HEK293 (cell line): ENCODE results near the gene CEP85.

Source experiments
- CTCF ChIA-PET: fragments of 350-600 bp; formaldehyde crosslinking; extraction: SDS; loops from one replicate; lab custom pipeline; 2021; ENCODE audit warnings: antibody characterized with exemption; lab: Yijun Ruan, JAX
- POLR2A ChIA-PET: fragments of 300-600 bp; formaldehyde crosslinking; extraction: SDS; loops from one replicate; lab custom pipeline; 2020; ENCODE audit warnings: antibody characterized with exemption, inconsistent platforms; lab: Yijun Ruan, JAX
- H3K27ac ChIP-seq: fragments of 200-500 bp; sonication (Bioruptor generic); 2 replicates; pipeline ENCODE4 v1.5.1; 2014; ENCODE audit warnings: low read depth, low read length, control low read depth, inconsistent platforms; ENCODE audit errors: extremely low read depth
- H3K36me3 ChIP-seq, 2 experiments: fragments of 200-500 bp in 1 of 2; sonication (Bioruptor generic) in 1 of 2; 1 replicate in 1 of 2; 2 replicates in 1 of 2; pipeline ENCODE4 v1.5.1; 2014 to 2017; ENCODE audit warnings: inconsistent platforms in 2 of 2, low read length in 2 of 2; ENCODE audit not compliant: control insufficient read depth in 2 of 2, insufficient read depth in 1 of 2
- H3K4me1 ChIP-seq: fragments of 200-500 bp; sonication (Bioruptor generic); 2 replicates; pipeline ENCODE4 v1.5.1; 2014; ENCODE audit warnings: mild to moderate bottlenecking, low read length, inconsistent platforms; ENCODE audit not compliant: control insufficient read depth, insufficient read depth
- H3K4me3 ChIP-seq: 2 replicates; pipeline ENCODE4 v1.5.1; 2011; ENCODE audit warnings: low read depth, mild to moderate bottlenecking, control low read depth, low read length, moderate library complexity
- H3K9me3 ChIP-seq: fragments of 200-500 bp; sonication (Bioruptor generic); 2 replicates; pipeline ENCODE4 v1.5.1; 2014; ENCODE audit warnings: low read depth, low read length, inconsistent platforms; ENCODE audit not compliant: control insufficient read depth, insufficient read depth
- BCL11A ChIP-seq: fragments of 450-650 bp; formaldehyde crosslinking; IDR thresholded peaks from 2 replicates; pipeline ENCODE4 v1.5.1; 2016; ENCODE audit warnings: low read depth, missing biosample characterization, missing genetic modification characterization
- EGR2 ChIP-seq: fragments of 450-650 bp; formaldehyde crosslinking; IDR thresholded peaks from 2 replicates; pipeline ENCODE4 v1.5.1; 2016; ENCODE audit warnings: low read depth, missing biosample characterization, missing genetic modification characterization
- HOXA7 ChIP-seq: sonication (generic); formaldehyde crosslinking; IDR thresholded peaks from 2 replicates; pipeline ENCODE4 v1.8.1; 2022; ENCODE audit warnings: missing genetic modification reagents, borderline replicate concordance
- HOXC10 ChIP-seq: sonication (generic); formaldehyde crosslinking; IDR thresholded peaks from 2 replicates; pipeline ENCODE4 v1.8.1; 2023; ENCODE audit warnings: mild to moderate bottlenecking, missing genetic modification reagents
- KLF1 ChIP-seq: fragments of 450-650 bp; formaldehyde crosslinking; IDR thresholded peaks from 2 replicates; pipeline ENCODE4 v1.5.1; 2016; ENCODE audit warnings: missing biosample characterization, missing genetic modification characterization
- KLF10 ChIP-seq: fragments of 450-650 bp; IDR thresholded peaks from 2 replicates; pipeline ENCODE4 v1.5.1; 2018; ENCODE audit warnings: missing biosample characterization, mild to moderate bottlenecking, missing genetic modification characterization
- SP2 ChIP-seq: fragments of 450-650 bp; formaldehyde crosslinking; IDR thresholded peaks from 2 replicates; pipeline ENCODE4 v1.5.1; 2016; ENCODE audit warnings: missing biosample characterization, missing genetic modification characterization
- ZBTB8A ChIP-seq: fragments of 450-650 bp; formaldehyde crosslinking; IDR thresholded peaks from 2 replicates; pipeline ENCODE4 v1.5.1; 2016; ENCODE audit warnings: missing biosample characterization, missing genetic modification characterization
- ZFHX2 ChIP-seq: fragments of 450-650 bp; formaldehyde crosslinking; conservative IDR thresholded peaks from 2 replicates; pipeline ENCODE4 v1.5.1; 2016; ENCODE audit warnings: missing biosample characterization, missing genetic modification characterization
- ZNF24 ChIP-seq: fragments of 450-650 bp; formaldehyde crosslinking; IDR thresholded peaks from 2 replicates; pipeline ENCODE4 v1.5.1; 2016; ENCODE audit warnings: missing biosample characterization, missing genetic modification characterization
- ZNF48 ChIP-seq: fragments of 450-650 bp; formaldehyde crosslinking; IDR thresholded peaks from 2 replicates; pipeline ENCODE4 v1.5.1; 2016; ENCODE audit warnings: missing biosample characterization, missing genetic modification characterization
- TF ChIP-seq, protein P1 (sequence below): fragments of 450-650 bp; formaldehyde crosslinking; IDR thresholded peaks from 2 replicates; pipeline ENCODE4 v1.5.1; 2017; ENCODE audit warnings: missing biosample characterization, mild to moderate bottlenecking, missing genetic modification characterization, moderate library complexity
- TF ChIP-seq, protein P2 (sequence below): fragments of 450-650 bp; formaldehyde crosslinking; IDR thresholded peaks from 2 replicates; pipeline ENCODE4 v1.5.1; 2016; ENCODE audit warnings: missing biosample characterization, missing genetic modification characterization
- TF ChIP-seq, protein P3 (sequence below): fragments of 450-650 bp; formaldehyde crosslinking; IDR thresholded peaks from 2 replicates; pipeline ENCODE4 v1.5.1; 2017; ENCODE audit warnings: missing biosample characterization, missing genetic modification characterization
- TF ChIP-seq, protein P4 (sequence below): fragments of 450-650 bp; formaldehyde crosslinking; IDR thresholded peaks from 2 replicates; pipeline ENCODE4 v1.5.1; 2017; ENCODE audit warnings: missing biosample characterization, missing genetic modification characterization

The CEP85 gene

DNA sequence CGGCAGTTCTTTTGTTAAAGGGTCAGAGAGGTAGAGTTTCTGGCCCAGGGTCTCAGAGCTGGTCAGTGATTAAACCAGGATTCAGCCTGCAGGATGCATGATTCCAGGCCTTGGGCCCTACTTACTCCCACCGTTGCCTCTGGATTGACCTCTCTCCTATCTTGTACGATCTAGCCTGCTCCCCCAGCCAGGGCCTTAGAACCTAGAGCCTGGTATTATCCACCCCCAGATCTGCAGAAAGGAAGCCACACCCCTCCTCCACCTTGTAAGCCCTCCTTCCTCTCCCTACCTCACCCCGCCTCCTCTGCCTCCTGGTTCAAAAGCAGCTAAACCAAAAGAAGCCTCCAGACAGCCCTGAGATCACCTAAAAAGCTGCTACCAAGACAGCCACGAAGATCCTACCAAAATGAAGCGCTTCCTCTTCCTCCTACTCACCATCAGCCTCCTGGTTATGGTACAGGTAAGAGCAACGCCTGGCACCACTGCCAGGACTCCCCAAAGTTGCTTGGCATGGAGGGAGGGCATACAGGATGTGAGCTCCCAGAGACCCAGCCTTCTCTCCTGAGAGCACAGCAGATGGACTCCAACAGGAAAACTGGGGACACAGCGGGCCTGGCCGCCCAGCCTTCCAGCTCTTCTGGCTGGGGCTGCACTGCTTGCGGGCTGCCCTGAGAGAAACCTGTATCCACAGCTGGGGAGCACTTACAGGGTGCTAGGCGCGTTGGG lies 83.8 kb downstream of the CEP85 start, which contains the start of gene CD52:
Gene CD52, plus strand, starts transcription at position 347 of the 726 bp plus-strand sequence. Its CDS starts 60 bp downstream, at position 407.
- peaks cover 0 to 10% of the 10 kb centered on the region in 2 experiments; a peak in 2 of 3 replicates for H3K36me3 ChIP-seq
- no peak for TF ChIP-seq ZNF24
- TF ChIP-seq HOXA7 (CRISPR knock-in tag) = no peak
- TF ChIP-seq EGR2 = peak; percentile 81
- TF ChIP-seq, protein P1, sequence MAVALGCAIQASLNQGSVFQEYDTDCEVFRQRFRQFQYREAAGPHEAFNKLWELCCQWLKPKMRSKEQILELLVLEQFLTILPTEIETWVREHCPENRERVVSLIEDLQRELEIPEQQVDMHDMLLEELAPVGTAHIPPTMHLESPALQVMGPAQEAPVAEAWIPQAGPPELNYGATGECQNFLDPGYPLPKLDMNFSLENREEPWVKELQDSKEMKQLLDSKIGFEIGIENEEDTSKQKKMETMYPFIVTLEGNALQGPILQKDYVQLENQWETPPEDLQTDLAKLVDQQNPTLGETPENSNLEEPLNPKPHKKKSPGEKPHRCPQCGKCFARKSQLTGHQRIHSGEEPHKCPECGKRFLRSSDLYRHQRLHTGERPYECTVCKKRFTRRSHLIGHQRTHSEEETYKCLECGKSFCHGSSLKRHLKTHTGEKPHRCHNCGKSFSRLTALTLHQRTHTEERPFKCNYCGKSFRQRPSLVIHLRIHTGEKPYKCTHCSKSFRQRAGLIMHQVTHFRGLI (tag by site-specific recombination) = no peak
- TF ChIP-seq, protein P2, sequence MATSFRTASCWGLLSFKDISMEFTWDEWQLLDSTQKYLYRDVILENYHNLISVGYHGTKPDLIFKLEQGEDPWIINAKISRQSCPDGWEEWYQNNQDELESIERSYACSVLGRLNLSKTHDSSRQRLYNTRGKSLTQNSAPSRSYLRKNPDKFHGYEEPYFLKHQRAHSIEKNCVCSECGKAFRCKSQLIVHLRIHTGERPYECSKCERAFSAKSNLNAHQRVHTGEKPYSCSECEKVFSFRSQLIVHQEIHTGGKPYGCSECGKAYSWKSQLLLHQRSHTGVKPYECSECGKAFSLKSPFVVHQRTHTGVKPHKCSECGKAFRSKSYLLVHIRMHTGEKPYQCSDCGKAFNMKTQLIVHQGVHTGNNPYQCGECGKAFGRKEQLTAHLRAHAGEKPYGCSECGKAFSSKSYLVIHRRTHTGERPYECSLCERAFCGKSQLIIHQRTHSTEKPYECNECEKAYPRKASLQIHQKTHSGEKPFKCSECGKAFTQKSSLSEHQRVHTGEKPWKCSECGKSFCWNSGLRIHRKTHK (tag by site-specific recombination) = no peak
- peak; percentile 62 for TF ChIP-seq ZFHX2
- TF ChIP-seq BCL11A (tag by site-specific recombination) = no peak
- TF ChIP-seq SP2 (tag by site-specific recombination) = peak; percentile 8; the same call in 1 of the 2 replicates
- TF ChIP-seq, protein P3, sequence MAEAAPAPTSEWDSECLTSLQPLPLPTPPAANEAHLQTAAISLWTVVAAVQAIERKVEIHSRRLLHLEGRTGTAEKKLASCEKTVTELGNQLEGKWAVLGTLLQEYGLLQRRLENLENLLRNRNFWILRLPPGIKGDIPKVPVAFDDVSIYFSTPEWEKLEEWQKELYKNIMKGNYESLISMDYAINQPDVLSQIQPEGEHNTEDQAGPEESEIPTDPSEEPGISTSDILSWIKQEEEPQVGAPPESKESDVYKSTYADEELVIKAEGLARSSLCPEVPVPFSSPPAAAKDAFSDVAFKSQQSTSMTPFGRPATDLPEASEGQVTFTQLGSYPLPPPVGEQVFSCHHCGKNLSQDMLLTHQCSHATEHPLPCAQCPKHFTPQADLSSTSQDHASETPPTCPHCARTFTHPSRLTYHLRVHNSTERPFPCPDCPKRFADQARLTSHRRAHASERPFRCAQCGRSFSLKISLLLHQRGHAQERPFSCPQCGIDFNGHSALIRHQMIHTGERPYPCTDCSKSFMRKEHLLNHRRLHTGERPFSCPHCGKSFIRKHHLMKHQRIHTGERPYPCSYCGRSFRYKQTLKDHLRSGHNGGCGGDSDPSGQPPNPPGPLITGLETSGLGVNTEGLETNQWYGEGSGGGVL = 0 out of 2 replicates have a peak, but pooled peaks have one; percentile 11
- TF ChIP-seq HOXC10 = no peak
- TF ChIP-seq KLF1 (tag by site-specific recombination) = peak; percentile 44; the same call in 1 of the 2 replicates
- no peak for TF ChIP-seq ZNF48 (tag by site-specific recombination)
- TF ChIP-seq, all 188 proteins: peak for 5
- Histone ChIP-seq H3K9me3 (no peaks in the 10 kb centered on the region), H3K4me3 (no peak within 1 kb of the TSS), H3K27ac (no peak within 1 kb of the TSS), H3K4me1 (no peaks in the 10 kb centered on the region)
- CTCF ChIA-PET = interaction anchor here (0.6 to 11.1 kb wide), 11 partner anchors 10 to 519 kb away, joined by 3 to 203 read pairs (median 3); partner anchors contain the start of gene CATSPER4
- POLR2A ChIA-PET = interaction anchor here (1.2 to 1.7 kb wide), 2 partner anchors 33 to 38 kb away, joined by 3 to 4 read pairs; partner anchors contain the start of gene SH3BGRL3

DNA sequence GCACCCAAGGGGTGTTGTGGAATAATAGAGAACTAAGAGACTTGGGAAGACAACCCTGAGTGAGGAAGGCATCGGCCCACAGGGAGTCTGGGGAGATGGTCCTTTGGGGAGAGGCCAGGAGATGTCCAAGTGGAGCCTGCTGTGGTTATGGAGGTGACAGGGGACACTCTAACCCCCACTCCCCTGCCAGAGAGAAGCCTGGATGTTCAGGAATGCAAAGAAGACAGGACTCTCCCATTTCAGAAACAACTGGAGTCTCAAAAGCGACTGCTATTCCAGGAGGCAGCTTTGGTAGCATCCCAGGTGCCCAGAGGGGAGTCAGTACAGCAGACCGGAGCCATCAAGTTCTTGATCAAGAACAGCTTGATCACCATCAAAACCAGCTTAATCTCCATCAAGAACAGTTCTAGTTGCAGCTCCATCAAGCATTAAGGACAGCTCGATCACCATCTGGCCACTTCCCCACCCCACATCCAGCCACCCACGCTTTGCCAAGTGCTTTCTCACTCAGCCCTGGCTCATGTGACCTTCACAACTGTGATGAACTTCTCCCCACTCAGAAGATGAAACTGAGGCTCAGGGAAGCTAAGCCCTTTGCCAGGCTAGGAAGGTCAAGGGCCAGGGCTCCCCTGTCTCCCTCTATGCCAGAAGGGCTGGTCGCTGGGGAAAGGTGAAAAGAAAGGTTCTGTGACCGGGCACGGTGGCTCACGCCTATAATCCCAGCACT lies 84.5 kb downstream of the CEP85 start:
- H3K27ac ChIP-seq = no peak overlapping the region
- ChIA-PET CTCF (interaction anchor here (0.6 to 11.1 kb wide), 13 partner anchors 7 to 520 kb away, joined by 3 to 203 read pairs (median 4); partner anchors contain the start of gene CATSPER4), POLR2A (interaction anchor here (1.2 to 1.7 kb wide), 2 partner anchors 34 to 39 kb away, joined by 3 to 4 read pairs; partner anchors contain the start of gene SH3BGRL3)
- H3K4me1 ChIP-seq = no peaks in the 10 kb centered on the region
- no peaks in the 10 kb centered on the region for H3K9me3 ChIP-seq
- H3K4me3 ChIP-seq = no peak overlapping the region
- peaks cover 0 to 15% of the 10 kb centered on the region in 2 experiments; a peak in 2 of 3 replicates for H3K36me3 ChIP-seq
- TF ChIP-seq EGR2 (peak; percentile 62), KLF10 (no peak), ZBTB8A (tag by site-specific recombination) (no peak), ZFHX2 (peak; percentile 70)
- TF ChIP-seq, protein P4, sequence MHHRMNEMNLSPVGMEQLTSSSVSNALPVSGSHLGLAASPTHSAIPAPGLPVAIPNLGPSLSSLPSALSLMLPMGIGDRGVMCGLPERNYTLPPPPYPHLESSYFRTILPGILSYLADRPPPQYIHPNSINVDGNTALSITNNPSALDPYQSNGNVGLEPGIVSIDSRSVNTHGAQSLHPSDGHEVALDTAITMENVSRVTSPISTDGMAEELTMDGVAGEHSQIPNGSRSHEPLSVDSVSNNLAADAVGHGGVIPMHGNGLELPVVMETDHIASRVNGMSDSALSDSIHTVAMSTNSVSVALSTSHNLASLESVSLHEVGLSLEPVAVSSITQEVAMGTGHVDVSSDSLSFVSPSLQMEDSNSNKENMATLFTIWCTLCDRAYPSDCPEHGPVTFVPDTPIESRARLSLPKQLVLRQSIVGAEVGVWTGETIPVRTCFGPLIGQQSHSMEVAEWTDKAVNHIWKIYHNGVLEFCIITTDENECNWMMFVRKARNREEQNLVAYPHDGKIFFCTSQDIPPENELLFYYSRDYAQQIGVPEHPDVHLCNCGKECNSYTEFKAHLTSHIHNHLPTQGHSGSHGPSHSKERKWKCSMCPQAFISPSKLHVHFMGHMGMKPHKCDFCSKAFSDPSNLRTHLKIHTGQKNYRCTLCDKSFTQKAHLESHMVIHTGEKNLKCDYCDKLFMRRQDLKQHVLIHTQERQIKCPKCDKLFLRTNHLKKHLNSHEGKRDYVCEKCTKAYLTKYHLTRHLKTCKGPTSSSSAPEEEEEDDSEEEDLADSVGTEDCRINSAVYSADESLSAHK = no peak
